H1 (cell line): ENCODE measurements around the gene PDK2. TPM values are rescaled to one million over a fixed set of nuclear protein-coding genes. Genes with fewer than 3 reads are reported as not detected.

ENCODE experiments used
- MAFK ChIP-seq: IDR thresholded peaks from 2 replicates; pipeline ENCODE4 v1.6.1; 2012; ENCODE audit warnings: low read depth, mild to moderate bottlenecking, improper control_type of control experiment, low read length
- NRF1 ChIP-seq: IDR thresholded peaks from 2 replicates; pipeline ENCODE4 v1.6.1; 2011; ENCODE audit warnings: mild to moderate bottlenecking, low read depth, low read length, improper control_type of control experiment
- SP4 ChIP-seq: IDR thresholded peaks from 2 replicates; pipeline ENCODE4 v1.6.1; 2012; ENCODE audit warnings: low read length, inconsistent platforms
- polyA plus RNA-seq, 7 experiments: library from polyadenylated mRNA; depleted of rRNA in 3 of 7; stranded (reverse) in 5 of 7; unstranded in 2 of 7; fragments of >200 nt in 5 of 7; fragments of 200-250 nt in 2 of 7; gene quantifications; 1 replicate in 5 of 7; 2 replicates in 1 of 7; 4 replicates in 1 of 7; pipeline versions ENCODE4 v1.2.1 to v1.2.3, GENCODE V29; 2011 to 2013; ENCODE audit warnings: missing spikeins in 2 of 7, mixed read lengths in 2 of 7
- total RNA-seq: library from RNA; stranded (reverse); fragmentation: NEBNext Ultra II Directional; extraction: Animal tissue kit (Norgen Biotek cat#: 25700); gene quantifications from 2 replicates; pipeline ENCODE4 v1.2.1, GENCODE V29; 2021

PDK2 gene
- total and polyA plus RNA-seq, 2 of the 8 experiments (the other 6 are each of a cell fraction or from before 2014, with no cell fraction given) = 18.3 to 121 TPM

GRCh38 chr17:50087912-50088405 lies 7.2 kb upstream of the PDK2 start (continued):
- TF ChIP-seq SP4 (no peak), NRF1 (no peak), MAFK (no peak)
